DMS114 treated with DMSO at 0.1 percent for 48 hours (cell line): ENCODE data around the gene RFX7.
"Not testable (repeated sequence)": the region's sequence is repeated elsewhere in the genome, so short reads cannot be mapped to it uniquely, and the experiment has no call there.

Experiments used
- DNase-seq: peaks from one replicate; lab custom pipeline; 2025; ENCODE audit not compliant: unreplicated experiment; lab: John Stamatoyannopoulos, UW

The RFX7 gene

DNA sequence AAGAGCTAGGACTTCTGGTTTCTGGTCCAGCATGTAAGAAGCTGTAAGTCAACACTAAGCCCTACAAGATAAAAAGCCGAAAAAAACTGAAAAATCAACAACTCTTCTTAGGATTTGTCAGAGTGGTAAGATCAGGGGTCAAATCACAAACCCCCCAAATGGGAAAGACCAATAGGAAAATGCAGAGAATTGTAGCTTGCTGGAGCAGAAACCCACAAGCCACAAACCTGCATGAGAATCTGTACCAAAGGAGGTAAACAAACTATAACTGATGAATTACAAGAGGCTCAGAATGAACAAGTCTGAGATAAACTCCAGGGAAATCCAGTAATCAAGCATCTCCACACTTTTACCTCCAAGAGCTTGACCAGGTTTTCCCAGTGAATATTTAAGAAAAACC, 36.0 kb downstream of the RFX7 start:
- DNase-seq: no peak

GRCh38 chr15:56207092-56207491, 36.6 kb downstream of the RFX7 start:
- DNase-seq: no peak

DNA sequence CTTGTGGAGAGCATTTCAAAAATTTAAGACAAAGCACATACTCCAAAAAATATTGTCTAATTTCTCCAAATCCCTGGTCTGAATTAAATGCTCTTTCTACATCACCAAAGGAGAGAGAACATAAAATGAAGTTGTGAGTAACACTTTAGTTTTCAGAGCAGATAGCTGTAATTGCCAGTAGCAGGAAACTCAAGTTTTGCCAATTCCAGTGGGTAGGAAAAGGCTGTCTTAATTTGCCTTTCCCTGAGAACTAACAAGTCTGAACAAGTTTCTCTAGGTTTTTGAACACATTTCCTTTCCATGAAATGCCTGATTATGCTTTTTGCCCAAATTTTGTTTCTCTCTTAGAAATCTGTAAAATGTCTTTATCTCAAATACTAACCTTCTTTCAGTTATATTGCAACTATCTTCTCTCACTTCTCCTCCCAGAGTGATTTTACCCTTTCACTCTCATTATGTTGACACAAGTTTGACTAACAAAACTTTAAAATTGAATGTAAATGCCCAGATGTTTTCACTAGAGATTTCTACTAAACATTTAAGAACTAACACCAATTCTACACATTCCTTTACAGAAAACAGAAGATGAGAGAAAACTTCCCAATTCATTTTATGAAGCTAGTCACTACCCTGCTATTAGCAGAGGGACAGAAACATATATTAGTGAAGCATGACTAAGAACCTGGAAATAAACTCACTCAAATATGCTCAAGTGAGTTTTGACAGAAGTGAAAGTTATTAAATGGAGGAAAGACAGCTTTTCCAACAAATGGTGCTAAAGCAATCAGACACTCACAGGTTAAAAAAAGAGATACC, 38.4 kb downstream of the RFX7 start:
- DNase-seq: no peak

GRCh38 chr15:56203312-56203922, 40.3 kb downstream of the RFX7 start:
- not testable (repeated sequence) for DNase-seq

DNA sequence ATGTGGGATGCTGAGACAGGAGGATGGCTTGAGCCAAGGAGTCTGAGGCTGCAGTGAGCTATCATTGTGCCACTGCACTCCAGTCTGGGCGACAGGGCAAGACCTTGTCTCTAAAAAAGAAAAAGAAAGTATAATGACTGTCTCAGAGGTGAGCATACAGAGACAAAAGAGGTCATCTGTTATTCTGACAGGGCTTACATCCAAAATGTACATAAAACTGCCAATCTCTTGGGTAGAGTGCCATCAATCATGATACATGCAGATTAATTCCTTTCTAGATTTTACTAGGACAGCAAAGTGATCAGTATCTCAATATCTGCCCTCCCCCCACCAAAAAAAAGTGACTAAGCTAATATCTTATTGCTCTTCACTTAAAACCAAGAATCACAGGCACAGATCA, 41.0 kb downstream of the RFX7 start:
- DNase-seq: no peak

DNA sequence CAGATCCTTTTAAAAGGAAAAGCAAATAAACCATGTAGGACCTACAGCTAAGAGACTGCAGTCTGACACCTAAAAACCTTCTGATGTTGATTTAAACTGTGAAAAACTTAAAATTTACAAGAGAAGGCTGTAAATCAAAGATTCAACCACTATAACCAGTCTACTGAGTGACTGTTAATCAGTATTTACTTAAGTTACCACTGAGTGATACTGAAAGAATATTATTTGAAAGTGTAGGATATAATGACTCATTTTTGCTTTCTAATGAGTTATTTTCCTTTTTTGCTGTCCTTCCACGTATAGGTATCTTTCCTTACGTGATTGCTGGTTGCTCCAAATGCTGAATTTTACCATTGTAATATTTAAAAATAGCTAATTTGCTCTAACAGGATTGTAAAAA, 44.6 kb downstream of the RFX7 start:
- no peak for DNase-seq

DNA sequence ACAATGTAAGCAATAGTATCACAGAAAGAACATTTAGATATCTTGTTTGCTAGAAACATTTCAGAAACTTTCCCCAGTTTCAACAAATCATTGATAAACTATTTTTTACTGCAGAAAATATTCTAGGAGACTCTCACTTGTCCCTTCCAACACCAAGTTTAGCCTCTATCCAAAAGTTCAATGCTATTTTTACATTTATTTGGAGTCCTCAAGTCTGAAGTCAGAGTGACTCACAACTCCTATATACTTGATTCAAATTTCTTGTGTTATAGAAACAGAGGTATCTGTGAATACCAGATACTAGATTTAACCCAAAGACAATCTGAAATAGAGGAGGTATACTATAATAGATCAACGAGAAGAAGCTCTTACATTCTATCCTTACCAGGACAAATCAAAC, 49.6 kb downstream of the RFX7 start:
- DNase-seq: no peak

GRCh38 chr15:56192659-56193442, 50.8 kb downstream of the RFX7 start:
- DNase-seq: no peak

DNA sequence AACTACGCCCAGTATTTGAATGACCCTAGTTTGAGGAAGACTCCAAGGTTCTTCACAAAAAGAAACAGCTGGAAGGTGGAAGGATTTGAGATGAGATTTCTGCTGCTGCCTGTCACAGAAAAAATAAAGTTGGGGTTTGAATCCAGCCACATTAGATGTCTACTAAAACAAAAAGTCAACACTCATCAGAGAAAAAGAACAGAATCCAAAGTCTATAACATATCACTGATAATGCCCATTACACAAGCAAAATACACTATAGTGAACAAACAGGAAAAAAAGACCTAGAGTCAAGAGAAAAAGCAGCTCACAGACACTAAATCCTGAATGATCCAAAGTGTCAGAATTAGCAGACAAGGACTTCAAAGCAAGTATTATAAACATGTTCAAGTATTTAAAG, 56.0 kb downstream of the RFX7 start:
- DNase-seq: no peak

DNA sequence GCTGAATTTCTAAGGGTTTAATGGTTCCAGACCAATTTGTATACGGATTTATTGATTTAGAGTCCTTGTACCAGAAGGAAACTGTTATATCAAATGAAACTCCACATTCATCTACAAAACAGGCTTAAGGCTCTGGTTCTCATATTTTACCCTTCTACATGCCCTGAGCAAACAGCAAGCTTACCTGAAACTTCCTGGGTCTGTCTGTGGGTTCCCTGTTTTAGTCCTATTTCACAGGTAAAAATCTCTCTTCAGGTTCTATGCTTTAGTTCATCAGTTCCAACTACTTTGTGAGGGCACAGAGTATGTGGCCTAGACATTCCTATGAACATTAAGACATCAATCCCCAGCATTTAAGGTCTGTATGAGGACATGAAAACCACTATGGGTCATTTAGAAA, 57.7 kb downstream of the RFX7 start:
- DNase-seq: no peak

- no peak for DNase-seq
These were observed 59.2 kb downstream of the RFX7 start for GRCh38 chr15:56184516-56184915.

- no peak for DNase-seq
These were observed 62.8 kb downstream of the RFX7 start for GRCh38 chr15:56180851-56181250.

GRCh38 chr15:56176996-56177395, 66.7 kb downstream of the RFX7 start:
- no peak for DNase-seq

DNA sequence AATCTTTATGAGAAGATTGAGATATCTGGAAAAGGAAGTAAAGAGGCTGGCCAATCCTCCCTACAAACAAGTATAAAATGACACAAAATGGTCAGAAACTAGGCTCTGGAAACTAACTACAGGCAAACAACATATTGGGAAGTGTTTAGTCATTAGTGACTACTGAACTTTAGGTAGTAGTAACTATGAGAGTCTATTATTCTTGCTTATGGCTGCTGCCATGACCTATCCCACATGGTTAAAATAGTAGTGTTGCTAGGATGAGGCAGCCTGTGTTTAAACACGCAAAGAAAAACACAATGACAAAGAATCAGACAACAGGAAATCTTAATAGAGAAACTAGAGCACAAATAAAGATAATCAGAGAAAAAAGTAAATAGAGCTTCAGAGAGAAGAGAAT, 67.9 kb downstream of the RFX7 start:
- no peak for DNase-seq

DNA sequence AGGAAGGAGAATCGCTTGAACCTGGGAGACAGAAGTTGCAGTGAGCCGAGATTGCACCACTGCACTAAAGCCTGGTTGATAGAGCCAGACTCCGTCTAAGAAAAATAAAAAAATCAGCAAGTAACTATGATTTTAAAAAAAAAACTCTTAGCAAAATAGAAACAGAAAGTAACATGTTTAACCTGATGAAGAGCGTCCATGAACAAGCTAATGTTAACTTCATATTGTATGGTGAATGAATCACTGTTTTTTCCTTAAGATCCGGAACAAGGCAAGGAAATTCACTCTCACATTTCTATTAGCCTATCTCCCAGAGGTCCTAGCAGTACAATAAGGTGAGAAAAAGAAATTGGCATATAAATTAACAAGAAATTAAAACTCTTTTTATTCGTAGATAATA, 69.0 kb downstream of the RFX7 start:
- DNase-seq: no peak

DNA sequence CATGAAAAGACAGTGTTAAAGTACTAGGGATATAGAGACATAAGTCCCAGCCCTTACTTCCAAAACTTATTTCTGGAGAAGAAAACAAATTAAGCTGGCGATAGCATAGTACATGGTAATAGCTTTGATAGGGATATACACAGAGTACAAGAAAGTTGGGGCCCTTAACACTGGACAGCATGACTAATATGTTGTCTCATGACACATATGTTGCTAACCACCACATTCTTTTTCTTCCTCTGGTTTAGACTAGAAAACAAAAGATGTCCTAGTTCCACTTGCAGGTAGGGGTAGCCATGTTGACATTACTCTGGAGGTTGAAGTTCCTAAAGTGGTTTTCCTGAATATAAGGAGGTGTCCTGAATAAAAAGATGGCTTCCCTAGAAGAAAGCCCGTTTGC, 75.3 kb downstream of the RFX7 start:
- no peak for DNase-seq

DNA sequence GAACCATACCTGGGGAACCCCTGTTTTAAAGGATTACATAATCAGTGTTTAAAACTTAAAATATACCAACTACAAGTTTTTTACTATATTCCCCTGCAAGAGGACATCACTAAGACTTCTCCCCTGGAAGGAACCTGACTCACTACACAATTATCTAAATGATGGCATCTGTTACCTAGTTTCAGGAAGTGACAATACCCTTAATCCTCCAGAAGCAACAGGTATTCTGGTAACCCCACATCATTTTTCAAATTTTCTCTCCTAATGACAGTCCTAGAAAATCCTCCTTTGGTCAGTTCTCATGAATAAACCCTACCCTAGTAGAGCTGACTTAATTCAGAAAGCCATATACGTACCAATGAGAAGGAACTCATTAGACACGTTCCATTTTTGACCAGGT, 78.4 kb downstream of the RFX7 start:
- no peak for DNase-seq

DNA sequence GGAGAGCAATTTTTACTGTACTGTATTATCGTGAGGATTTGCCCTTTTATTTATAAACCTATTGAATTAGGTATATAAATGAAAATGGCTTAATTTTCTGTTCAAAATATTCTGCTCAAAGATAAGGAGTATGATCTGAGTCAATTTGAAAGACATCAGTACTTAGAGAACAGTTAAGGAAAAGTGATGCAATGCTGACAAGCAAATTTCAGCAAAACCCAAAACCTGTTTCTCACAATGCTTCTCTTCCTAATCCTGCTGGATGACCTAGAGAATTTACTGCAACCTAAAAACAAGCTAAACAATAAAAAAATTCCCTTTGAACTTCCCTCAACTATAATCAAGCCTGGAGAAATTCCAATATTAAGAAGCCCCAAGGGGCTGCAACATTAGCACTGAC, 82.7 kb downstream of the RFX7 start:
- no peak for DNase-seq

DNA sequence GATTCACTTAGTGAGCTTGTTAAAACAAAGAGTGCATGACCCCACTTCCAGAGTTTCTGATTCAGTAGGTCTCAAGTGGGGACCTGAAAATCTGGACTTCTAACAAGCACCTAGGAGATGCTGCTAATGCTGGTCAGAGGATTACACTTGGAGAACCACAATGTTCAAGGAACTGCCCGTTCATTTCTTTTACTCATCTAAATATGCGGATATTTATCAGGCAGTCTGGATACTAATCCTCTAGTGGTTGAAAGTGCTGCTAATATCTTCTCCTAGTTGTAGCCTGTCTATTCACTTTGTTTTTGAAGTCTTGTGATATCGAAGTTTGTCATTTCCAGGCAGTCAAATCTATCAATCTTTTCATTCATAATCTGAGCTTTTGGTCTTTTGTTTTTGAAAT, 86.8 kb downstream of the RFX7 start:
- DNase-seq: no peak

GRCh38 chr15:56155278-56155677, 88.4 kb downstream of the RFX7 start:
- DNase-seq: not testable (repeated sequence)

DNA sequence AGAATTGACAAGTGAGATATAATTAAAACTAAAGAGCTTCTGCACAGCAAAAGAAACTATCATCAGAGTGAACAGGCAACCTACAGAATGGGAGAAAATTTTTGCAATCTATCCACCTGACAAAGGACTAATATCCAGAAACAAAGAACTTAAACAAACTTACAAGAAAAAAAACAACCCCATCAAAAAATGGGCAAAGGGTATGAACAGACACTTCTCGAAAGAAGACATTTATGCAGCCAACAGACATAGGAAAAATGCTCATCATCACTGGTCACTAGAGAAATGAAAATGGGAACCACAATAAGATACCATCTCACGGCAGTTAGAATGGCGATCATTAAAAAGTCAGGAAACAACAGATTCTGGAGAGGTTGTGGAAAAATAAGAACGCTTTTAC, 88.9 kb downstream of the RFX7 start:
- DNase-seq: not testable (repeated sequence)

DNA sequence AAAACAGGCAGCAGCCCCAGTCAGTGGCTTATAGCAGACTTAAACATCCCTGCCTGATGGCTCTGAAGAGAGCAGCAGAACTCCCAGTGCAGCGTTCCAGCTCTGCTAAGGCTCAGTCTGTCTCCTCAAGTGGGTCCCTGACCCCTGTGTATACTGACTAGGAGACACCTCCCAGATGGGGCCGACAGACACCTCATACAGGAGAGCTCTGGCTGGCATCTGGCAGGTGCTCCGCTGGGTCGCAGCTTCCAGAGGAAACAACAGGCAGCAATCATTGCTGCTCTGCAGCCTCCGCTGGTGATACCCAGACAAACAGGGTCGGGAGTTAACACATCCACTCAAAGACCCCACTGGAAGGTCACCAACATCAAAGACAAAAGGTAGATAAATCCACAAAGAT, 93.5 kb downstream of the RFX7 start:
- no peak for DNase-seq
